HepG2 (cell line): ENCODE data around the gene PIK3R3. TPM values are rescaled to one million over a fixed set of nuclear protein-coding genes. Genes with fewer than 3 reads are reported as not detected.

ENCODE experiments used
- ATAC-seq: fragments of 200-7000 bp; cut with Tn5 transposase; 3 replicates; pipeline ENCODE4 v1.9.1; 2020; ENCODE audit warnings: mild to moderate bottlenecking, moderate library complexity
- BruUV-seq: library from RNA; stranded (reverse); fragments of 400-500 nt; replicated peaks from 2 replicates; lab custom pipeline; 2021; lab: Mats Ljungman, UMichigan
- CTCF ChIA-PET: fragments of 300-600 bp; formaldehyde crosslinking; extraction: SDS; loops from one replicate; lab custom pipeline; 2021; ENCODE audit warnings: low total read pairs, inconsistent platforms, low intra/inter-chr PET ratio; lab: Yijun Ruan, JAX
- POLR2A ChIA-PET: fragments of 350-600 bp; sonication (Branson Sonifier 250); formaldehyde crosslinking; loops from one replicate; lab custom pipeline; 2020; ENCODE audit warnings: antibody characterized with exemption, inconsistent platforms; lab: Yijun Ruan, JAX
- DNase-seq: peaks from one replicate; pipeline ENCODE4 v3.0.0-alpha.2; 2015; ENCODE audit warnings: low spot score
- FAIRE-seq: peaks from 3 replicates; lab custom pipeline; 2011; peaks lifted over from hg19 to GRCh38; lab: Jason Lieb, UNC
- H2AFZ ChIP-seq: one replicate; pipeline ENCODE4 v1.6.1; 2011; ENCODE audit warnings: low read length, inconsistent platforms
- H3K27ac ChIP-seq: fragments of 300-600 bp; 3 replicates; pipeline ENCODE4 v1.8.0; 2011; ENCODE audit warnings: mixed run types, mild to moderate bottlenecking, mixed read lengths, low read length, inconsistent platforms; ENCODE audit not compliant: insufficient read depth; ENCODE audit errors: extremely low read length
- H3K27me3 ChIP-seq, 2 experiments: fragments of 200-600 bp in 1 of 2; 2 replicates in 1 of 2; 3 replicates in 1 of 2; pipeline versions ENCODE4 v1.6.0 to v1.8.0; 2011; ENCODE audit warnings: low read length in 2 of 2, mild to moderate bottlenecking in 2 of 2, moderate library complexity in 2 of 2, inconsistent platforms in 1 of 2; ENCODE audit not compliant: insufficient read depth in 2 of 2, control insufficient read depth in 1 of 2
- H3K36me3 ChIP-seq, 2 experiments: fragments of 200-600 bp in 1 of 2; replicated peaks in 1 of 2; 2 replicates in 1 of 2; 3 replicates in 1 of 2; pipeline versions ENCODE4 v1.5.1 to v1.8.0; 2011; ENCODE audit warnings: low read length in 2 of 2, inconsistent platforms in 1 of 2; ENCODE audit not compliant: insufficient read depth in 2 of 2, control insufficient read depth in 1 of 2
- H3K4me1 ChIP-seq: 2 replicates; pipeline ENCODE4 v1.5.1; 2012; ENCODE audit warnings: low read length, inconsistent platforms; ENCODE audit not compliant: insufficient read depth
- H3K4me2 ChIP-seq: 2 replicates; pipeline ENCODE4 v1.6.0; 2011; ENCODE audit warnings: low read depth, low read length, inconsistent platforms
- H3K4me3 ChIP-seq, 3 experiments: fragments of 200-600 bp in 1 of 3; sonication (generic), shearing (Covaris generic) in 1 of 3; replicated peaks in 1 of 3; 2 replicates each; pipeline ENCODE4 v1.5.1; 2011 to 2016; ENCODE audit warnings: low read length in 3 of 3, inconsistent platforms in 2 of 3, low read depth in 2 of 3, mild to moderate bottlenecking in 2 of 3, control low read depth in 1 of 3, mixed read lengths in 1 of 3; ENCODE audit not compliant: insufficient read depth in 1 of 3
- H3K79me2 ChIP-seq: one replicate; pipeline ENCODE4 v1.6.1; 2011; ENCODE audit warnings: low read length, inconsistent platforms; ENCODE audit not compliant: insufficient read depth
- H3K9ac ChIP-seq: 2 replicates; pipeline ENCODE4 v1.6.0; 2011; ENCODE audit warnings: mild to moderate bottlenecking, low read depth, low read length, inconsistent platforms; ENCODE audit not compliant: insufficient read depth
- H3K9me3 ChIP-seq: 2 replicates; pipeline ENCODE4 v1.5.1; 2012; ENCODE audit warnings: mild to moderate bottlenecking, low read length
- H4K20me1 ChIP-seq: 2 replicates; pipeline ENCODE4 v1.6.0; 2011; ENCODE audit warnings: inconsistent platforms, mild to moderate bottlenecking, low read length, moderate library complexity; ENCODE audit not compliant: insufficient read depth
- ATM ChIP-seq: fragments of 450-650 bp; IDR thresholded peaks from 2 replicates; pipeline ENCODE4 v1.7.1; 2017; ENCODE audit warnings: mild to moderate bottlenecking, borderline replicate concordance
- CCDC6 ChIP-seq: sonication (generic); formaldehyde crosslinking; IDR thresholded peaks from 2 replicates; pipeline ENCODE4 v1.8.1; 2022; ENCODE audit warnings: mild to moderate bottlenecking, missing genetic modification reagents, moderate library complexity
- CTCF ChIP-seq: sonication (generic); formaldehyde crosslinking; IDR thresholded peaks from 2 replicates; pipeline ENCODE4 v1.5.0; 2020; ENCODE audit warnings: mild to moderate bottlenecking, missing genetic modification reagents, moderate library complexity
- DMTF1 ChIP-seq: sonication (generic); formaldehyde crosslinking; IDR thresholded peaks from 2 replicates; pipeline ENCODE4 v1.4.0; 2020; ENCODE audit warnings: mild to moderate bottlenecking, missing genetic modification reagents
- DNMT1 ChIP-seq: sonication (generic); formaldehyde crosslinking; IDR thresholded peaks from 2 replicates; pipeline ENCODE4 v1.5.1; 2020; ENCODE audit warnings: mild to moderate bottlenecking, missing genetic modification reagents
- HNF4G ChIP-seq, 2 experiments: sonication (generic) in 1 of 2; formaldehyde crosslinking in 1 of 2; IDR thresholded peaks; 2 replicates each; pipeline versions ENCODE4 v1.4.0 to v1.6.1; 2011 to 2020; ENCODE audit warnings: borderline replicate concordance in 2 of 2, low read depth in 2 of 2, mild to moderate bottlenecking in 2 of 2, low read length in 1 of 2, missing genetic modification reagents in 1 of 2, moderate library complexity in 1 of 2
- MXI1 ChIP-seq: IDR thresholded peaks from 3 replicates; pipeline ENCODE4 v1.6.1; 2012; ENCODE audit warnings: low read depth, low read length, inconsistent platforms, borderline replicate concordance
- PHF8 ChIP-seq: sonication (generic); formaldehyde crosslinking; IDR thresholded peaks from 2 replicates; pipeline ENCODE4 v1.5.0; 2020; ENCODE audit warnings: missing genetic modification reagents
- THAP8 ChIP-seq: sonication (generic); formaldehyde crosslinking; IDR thresholded peaks from 2 replicates; pipeline ENCODE4 v1.5.1; 2020; ENCODE audit warnings: missing genetic modification reagents, mild to moderate bottlenecking, borderline replicate concordance
- ZBTB14 ChIP-seq: sonication (generic); formaldehyde crosslinking; IDR thresholded peaks from 2 replicates; pipeline ENCODE4 v1.4.0; 2020; ENCODE audit warnings: missing genetic modification reagents
- ZNF225 ChIP-seq: sonication (generic); formaldehyde crosslinking; IDR thresholded peaks from 2 replicates; pipeline ENCODE4 v1.4.0; 2020; ENCODE audit warnings: mild to moderate bottlenecking, missing genetic modification reagents
- ZNF589 ChIP-seq: sonication (generic); formaldehyde crosslinking; conservative IDR thresholded peaks from 2 replicates; pipeline ENCODE4 v1.8.0; 2022; ENCODE audit warnings: mild to moderate bottlenecking, moderate library complexity, missing genetic modification reagents
- ZNF713 ChIP-seq: sonication (generic); formaldehyde crosslinking; IDR thresholded peaks from 2 replicates; pipeline ENCODE4 v1.4.0; 2020; ENCODE audit warnings: mild to moderate bottlenecking, missing genetic modification reagents
- ZUFSP ChIP-seq: sonication (generic); formaldehyde crosslinking; IDR thresholded peaks from 2 replicates; pipeline ENCODE4 v1.9.0; 2021; ENCODE audit warnings: missing genetic modification reagents, mild to moderate bottlenecking, borderline replicate concordance
- WGBS: methylation state at CpG from one replicate; pipeline ENCODE4 v1.1.6; 2017; ENCODE audit warnings: low lambda C conversion rate; 5-methylcytosine and 5-hydroxymethylcytosine counted together
- in situ Hi-C: cut with HindIII; loops from 2 replicates; pipeline ENCODE4 v1.10.0; 2017; ENCODE audit warnings: low pct_unique_long_range_greater_than_20kb; ENCODE audit not compliant: extremely low pct_ligation_motif_present
- intact Hi-C: fragments of 100-400 bp; cut with micrococcal nuclease; formaldehyde crosslinking; loops from one replicate; pipeline ENCODE4 v1.10.0; 2022; ENCODE audit not compliant: unreplicated experiment
- polyA plus RNA-seq, 8 experiments: library from polyadenylated mRNA; depleted of rRNA in 3 of 8; stranded (reverse) in 7 of 8; unstranded in 1 of 8; fragments of >200 nt; fragmentation: Illumina TruSeq in 4 of 8; extraction: Trizol in 4 of 8; gene quantifications; 2 replicates each; pipeline versions ENCODE4 v1.2.1 to v1.2.3, GENCODE V29; 2011 to 2016; ENCODE audit warnings: low read depth in 4 of 8, missing spikeins in 1 of 8, mixed read lengths in 1 of 8; ENCODE audit not compliant: insufficient read depth in 1 of 8
- total RNA-seq, 5 experiments: library from RNA; depleted of rRNA; stranded (reverse); fragments of >200 nt; fragmentation: Illumina TruSeq; extraction: Trizol; gene quantifications; 2 replicates each; pipeline ENCODE4 v1.2.3, GENCODE V29; 2016; ENCODE audit warnings: low read depth in 1 of 5

The PIK3R3 gene
- total and polyA plus RNA-seq, 2 of the 13 experiments (the other 11 are each of a cell fraction or from before 2014, with no cell fraction given): 0.37 to 6.9 TPM

GRCh38 chr1:46021046-46021996 is 111.1 kb downstream of the PIK3R3 start:
- 93% methylated on average over 2 of the region's 2 CpGs for WGBS
- no peaks in the 10 kb centered on the region for H3K4me1 ChIP-seq
- H3K36me3 ChIP-seq: peaks cover 18 to 35% of the 10 kb centered on the region in 2 experiments
- no peaks in the 10 kb centered on the region for H3K9me3 ChIP-seq
- H3K9ac ChIP-seq: no peak overlapping the region
- no peak for DNase-seq
- H3K79me2 ChIP-seq: no peaks in the 10 kb centered on the region
- no peak for ATAC-seq
- POLR2A ChIA-PET: no interaction called here
- no peak overlapping the region for H2AFZ ChIP-seq
- no peaks in the 10 kb centered on the region for H3K27me3 ChIP-seq
- FAIRE-seq: no peak
- no peak overlapping the region for H3K27ac ChIP-seq
- intact Hi-C loops (no loop called here), in situ Hi-C loops (no loop called here)
- H3K4me2 ChIP-seq: no peak overlapping the region
- no TSS peak for BruUV-seq
- no peaks in the 10 kb centered on the region for H4K20me1 ChIP-seq
- CTCF ChIA-PET: no interaction called here
- H3K4me3 ChIP-seq: no peak overlapping the region
- TF ChIP-seq CTCF (CRISPR knock-in tag) (no peak), HNF4G (IDR thresholded peaks at IDR 0.05; ENCODE audit: borderline replicate concordance, low read depth, low read length) (no peak), HNF4G (CRISPR knock-in tag; IDR thresholded peaks at IDR 0.05; ENCODE audit: borderline replicate concordance, low read depth) (no peak), ZNF225 (no peak), CCDC6 (CRISPR knock-in tag) (no peak), ZUFSP (CRISPR knock-in tag) (no peak), ZNF713 (no peak), ATM (no peak), THAP8 (no peak), MXI1 (no peak), ZBTB14 (CRISPR knock-in tag) (no peak), ZNF589 (no peak), PHF8 (CRISPR knock-in tag) (no peak), DMTF1 (CRISPR knock-in tag) (no peak), DNMT1 (CRISPR knock-in tag) (no peak)
